PC-3 (cell line): Measurements from ENCODE around the gene EHMT1.

Experiments used
- EZH2phosphoT487 ChIP-seq: fragments of 300-600 bp; sonication (generic); IDR thresholded peaks from 2 replicates; pipeline ENCODE4 v1.6.1; 2018; ENCODE audit warnings: mild to moderate bottlenecking, antibody characterized with exemption, low read length, borderline replicate concordance
- TF ChIP-seq, protein P1 (sequence below): fragments of 300-600 bp; sonication (generic); conservative IDR thresholded peaks from 2 replicates; pipeline ENCODE4 v1.5.1; 2017; ENCODE audit warnings: antibody characterized with exemption, low read depth, mild to moderate bottlenecking, low read length

GRCh38 chr9:137650779-137651178 is 32.0 kb downstream of the EHMT1 start:
- TF ChIP-seq, protein P1, sequence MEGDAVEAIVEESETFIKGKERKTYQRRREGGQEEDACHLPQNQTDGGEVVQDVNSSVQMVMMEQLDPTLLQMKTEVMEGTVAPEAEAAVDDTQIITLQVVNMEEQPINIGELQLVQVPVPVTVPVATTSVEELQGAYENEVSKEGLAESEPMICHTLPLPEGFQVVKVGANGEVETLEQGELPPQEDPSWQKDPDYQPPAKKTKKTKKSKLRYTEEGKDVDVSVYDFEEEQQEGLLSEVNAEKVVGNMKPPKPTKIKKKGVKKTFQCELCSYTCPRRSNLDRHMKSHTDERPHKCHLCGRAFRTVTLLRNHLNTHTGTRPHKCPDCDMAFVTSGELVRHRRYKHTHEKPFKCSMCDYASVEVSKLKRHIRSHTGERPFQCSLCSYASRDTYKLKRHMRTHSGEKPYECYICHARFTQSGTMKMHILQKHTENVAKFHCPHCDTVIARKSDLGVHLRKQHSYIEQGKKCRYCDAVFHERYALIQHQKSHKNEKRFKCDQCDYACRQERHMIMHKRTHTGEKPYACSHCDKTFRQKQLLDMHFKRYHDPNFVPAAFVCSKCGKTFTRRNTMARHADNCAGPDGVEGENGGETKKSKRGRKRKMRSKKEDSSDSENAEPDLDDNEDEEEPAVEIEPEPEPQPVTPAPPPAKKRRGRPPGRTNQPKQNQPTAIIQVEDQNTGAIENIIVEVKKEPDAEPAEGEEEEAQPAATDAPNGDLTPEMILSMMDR: no peak
- no peak for TF ChIP-seq EZH2phosphoT487
